ENCODE measurements around the gene CATSPERZ.
A peak's percentile ranks its signal among the peaks of the same experiment; 100 is the strongest.

DNA sequence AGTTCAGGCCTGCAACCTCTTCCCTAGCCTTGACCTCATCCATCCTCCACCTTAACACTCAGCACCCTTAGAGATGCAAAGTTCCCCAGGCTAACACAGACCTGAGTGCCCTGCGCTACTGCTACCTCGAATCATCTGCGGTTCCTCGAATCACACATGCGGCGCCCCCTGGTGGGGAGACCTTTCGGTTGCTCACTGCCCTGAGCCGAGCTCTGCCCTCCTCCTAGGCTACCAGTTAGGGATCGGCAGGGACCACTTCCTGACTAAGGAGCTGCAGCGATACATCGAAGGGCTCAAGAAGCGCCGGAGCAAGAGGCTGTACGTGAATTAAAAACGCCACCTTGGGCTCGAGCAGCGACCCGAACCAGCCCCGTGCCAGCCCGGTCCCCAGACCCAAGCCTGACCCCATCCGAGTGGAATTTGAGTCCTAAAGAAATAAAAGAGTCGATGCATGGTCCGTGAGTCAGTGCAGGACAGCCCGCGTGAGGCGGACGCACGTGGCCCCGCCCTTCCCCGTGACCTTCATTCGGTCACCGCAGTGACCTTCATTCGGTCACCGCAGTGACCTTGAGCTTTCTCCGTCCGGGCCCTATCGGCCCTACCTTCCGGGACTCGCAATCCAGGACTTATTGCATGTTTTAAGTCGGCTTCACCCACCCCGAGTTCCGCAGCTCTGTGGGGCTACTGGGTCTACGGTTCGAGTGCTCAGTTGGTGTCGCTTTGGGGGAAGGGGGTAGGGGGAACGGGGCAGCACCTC is 4.3 kb downstream of the CATSPERZ start:
- TF ChIP-seq, protein P1, sequence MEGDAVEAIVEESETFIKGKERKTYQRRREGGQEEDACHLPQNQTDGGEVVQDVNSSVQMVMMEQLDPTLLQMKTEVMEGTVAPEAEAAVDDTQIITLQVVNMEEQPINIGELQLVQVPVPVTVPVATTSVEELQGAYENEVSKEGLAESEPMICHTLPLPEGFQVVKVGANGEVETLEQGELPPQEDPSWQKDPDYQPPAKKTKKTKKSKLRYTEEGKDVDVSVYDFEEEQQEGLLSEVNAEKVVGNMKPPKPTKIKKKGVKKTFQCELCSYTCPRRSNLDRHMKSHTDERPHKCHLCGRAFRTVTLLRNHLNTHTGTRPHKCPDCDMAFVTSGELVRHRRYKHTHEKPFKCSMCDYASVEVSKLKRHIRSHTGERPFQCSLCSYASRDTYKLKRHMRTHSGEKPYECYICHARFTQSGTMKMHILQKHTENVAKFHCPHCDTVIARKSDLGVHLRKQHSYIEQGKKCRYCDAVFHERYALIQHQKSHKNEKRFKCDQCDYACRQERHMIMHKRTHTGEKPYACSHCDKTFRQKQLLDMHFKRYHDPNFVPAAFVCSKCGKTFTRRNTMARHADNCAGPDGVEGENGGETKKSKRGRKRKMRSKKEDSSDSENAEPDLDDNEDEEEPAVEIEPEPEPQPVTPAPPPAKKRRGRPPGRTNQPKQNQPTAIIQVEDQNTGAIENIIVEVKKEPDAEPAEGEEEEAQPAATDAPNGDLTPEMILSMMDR (IDR thresholded peaks at IDR 0.05), result peak; percentile 82 to 91 (median 90)
- TF ChIP-seq POLR2A (IDR thresholded peaks at IDR 0.05), result peak; percentile 17

All from right lobe of liver (tissue), 4 donors.